HuH-7.5 (cell line): ENCODE measurements around the gene MCMBP.
A peak's percentile ranks its signal among the peaks of the same experiment; 100 is the strongest.
"Not testable (repeated sequence)": the region's sequence is repeated elsewhere in the genome, so short reads cannot be mapped to it uniquely, and the experiment has no call there.

Experiments
- DNase-seq: peaks from one replicate; pipeline ENCODE4 v3.0.0; 2011; ENCODE audit warnings: low spot score

MCMBP gene

DNA sequence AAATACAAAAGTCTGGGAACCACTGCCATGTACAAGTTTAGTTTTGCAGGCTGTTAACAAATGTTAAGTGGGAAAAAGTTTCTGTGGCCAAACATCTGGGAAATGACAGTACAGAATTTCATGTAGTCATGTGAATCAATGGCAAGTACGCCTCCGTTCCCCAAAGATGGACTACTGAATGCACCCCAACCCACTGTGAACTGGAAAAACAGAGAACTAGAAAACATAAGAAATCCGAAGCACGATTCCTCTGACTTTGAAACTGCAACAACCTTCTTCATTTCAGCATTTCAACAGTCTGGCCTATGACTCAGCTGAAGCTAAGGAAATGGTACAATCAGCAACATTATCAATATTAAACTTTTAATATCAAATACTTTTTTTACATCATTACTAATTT lies 41.8 kb downstream of the MCMBP start:
- no peak for DNase-seq

- DNase-seq: no peak
Observed at GRCh38 chr10:119829429-119829828, 43.2 kb downstream of the MCMBP start.

- DNase-seq: no peak
Observed at GRCh38 chr10:119827430-119827829, 45.2 kb downstream of the MCMBP start.

DNA sequence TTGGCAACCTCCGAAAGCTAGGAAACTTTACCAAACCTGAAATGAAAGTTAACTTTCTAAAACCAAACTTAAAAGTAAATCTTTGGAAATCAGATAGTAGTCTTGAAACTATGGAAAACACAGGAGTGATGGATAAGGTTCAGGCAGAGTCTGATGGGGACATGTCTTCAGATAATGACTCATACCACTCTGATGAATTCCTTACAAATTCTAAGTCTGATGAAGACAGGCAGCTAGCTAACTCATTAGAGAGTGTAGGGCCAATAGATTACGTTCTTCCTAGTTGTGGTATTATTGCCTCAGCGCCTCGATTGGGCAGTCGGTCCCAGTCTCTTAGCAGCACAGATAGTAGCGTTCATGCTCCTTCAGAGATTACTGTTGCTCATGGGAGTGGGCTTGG lies 45.9 kb downstream of the MCMBP start:
- DNase-seq: no peak

- DNase-seq: no peak
Observed at GRCh38 chr10:119824299-119824698, 48.3 kb downstream of the MCMBP start.

DNA sequence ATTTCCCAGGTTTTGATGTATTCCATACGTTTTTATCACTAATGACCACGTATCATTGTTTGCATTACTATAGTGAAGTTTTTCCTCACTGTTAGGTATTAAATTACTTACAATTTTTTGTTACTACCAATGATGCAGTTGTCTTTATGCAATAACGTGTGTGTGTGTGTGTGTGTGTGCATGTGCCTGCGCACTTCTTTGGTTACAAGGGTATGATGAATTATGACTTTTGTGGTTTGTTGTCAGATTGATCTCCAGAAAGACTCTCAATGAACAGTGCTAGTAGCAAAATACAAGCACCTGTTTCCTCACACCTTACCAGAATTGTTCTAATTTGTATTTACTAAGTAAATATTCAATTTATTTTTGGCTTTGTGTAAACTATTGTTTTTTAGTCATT lies 51.5 kb downstream of the MCMBP start:
- DNase-seq: no peak

DNA sequence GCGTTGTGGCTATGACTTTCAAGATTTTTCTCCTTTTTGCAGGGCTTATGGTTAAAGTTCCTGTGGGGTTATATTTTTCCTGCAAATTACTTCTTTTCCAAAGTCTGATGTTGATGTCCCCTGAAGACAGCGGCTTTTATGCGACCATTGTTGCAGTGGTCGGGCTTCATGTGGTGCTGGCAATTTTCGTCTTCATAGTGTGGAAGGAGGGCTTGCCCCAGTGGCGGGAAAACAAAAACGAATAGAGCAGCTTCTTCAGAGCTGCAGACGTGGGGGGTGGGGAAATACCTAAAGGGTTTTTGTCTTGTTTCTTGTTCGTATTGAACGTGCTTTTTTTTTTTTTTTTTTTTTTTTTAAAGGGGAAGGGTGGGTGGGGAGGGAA lies 53.8 kb downstream of the MCMBP start:
- DNase-seq: no peak

DNA sequence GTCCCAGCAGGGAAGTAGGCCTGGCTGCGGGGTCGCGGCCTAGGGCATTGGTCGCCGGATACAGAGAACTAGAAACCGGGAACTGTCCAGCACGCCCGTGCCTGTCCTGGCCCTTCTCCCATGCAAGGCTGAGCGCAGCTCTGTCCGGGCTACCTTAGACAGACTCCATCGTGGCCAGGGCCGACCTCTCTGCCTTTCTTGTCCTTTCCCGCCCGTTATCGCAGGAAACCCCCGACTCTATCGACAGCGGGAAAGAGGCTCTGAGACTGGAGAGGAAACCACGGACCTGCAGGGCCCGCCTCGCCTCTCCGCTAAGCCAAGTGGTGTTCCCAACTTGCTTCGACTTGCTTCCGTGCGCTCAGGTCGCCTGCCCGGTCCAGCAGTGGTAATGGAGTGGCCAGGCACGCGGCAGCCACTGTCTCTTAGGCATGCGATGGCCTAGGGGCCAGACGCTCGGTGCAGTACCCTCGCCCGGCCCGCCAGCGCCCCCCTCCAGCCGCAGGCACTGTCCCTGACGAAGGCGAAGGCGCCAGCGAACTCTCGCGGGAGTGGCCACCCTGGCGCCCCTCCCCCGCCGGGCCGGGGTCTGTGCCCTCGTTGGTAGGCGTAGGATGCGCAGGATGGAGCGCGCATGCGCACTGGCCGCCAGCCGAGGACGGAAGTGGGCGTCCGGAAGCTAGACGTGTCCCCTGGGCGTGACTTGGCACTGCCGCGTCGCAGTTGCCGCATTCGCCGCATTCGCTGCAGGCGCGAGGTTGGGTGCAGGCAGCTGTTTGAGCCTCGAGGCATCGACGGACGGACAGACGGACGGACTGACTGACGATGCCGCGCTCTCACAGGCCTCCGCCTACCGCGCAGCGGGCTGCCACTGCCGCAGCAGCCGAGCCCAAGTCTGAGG lies 54.4 kb downstream of the MCMBP start:
- DNase-seq: no peak

GRCh38 chr10:119815671-119816070 lies 57.0 kb downstream of the MCMBP start:
- no peak for DNase-seq

DNA sequence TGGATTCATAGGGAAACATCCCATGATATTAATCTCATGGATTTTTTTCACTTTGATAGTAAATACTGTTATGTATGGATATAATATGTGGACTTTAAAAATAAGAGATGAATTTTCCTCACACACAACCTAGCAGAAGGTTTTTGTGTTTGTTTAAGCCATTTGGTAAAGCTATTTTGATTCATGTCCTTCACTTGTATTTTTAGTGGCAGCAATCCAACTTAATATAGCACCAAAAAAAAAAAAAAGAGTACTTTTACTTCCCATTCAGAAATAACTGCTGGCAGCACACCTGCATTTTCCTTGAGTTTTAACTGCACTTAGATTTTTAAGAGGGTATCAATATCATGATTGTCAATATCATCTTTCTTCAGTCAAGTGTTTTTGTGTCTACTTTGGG lies 60.0 kb downstream of the MCMBP start:
- DNase-seq: no peak

DNA sequence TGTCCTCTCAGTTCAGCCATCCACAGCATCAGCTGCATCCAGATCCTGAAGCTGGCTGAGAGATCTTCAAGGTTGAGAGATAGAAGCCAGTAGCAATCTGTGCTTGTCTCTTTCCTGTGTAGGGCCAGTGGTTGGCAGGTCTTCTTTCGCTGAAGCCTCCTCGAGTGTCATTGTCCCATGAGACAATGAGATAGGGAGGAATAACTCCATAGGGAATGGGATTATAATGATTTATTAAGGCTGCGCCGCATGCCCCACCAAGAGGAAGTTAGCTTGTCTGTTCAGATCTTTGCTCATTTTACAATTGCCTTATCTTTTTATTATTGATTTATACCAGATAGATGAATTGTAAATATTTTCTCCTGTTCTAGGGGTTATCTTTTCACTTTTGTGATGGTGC lies 61.5 kb downstream of the MCMBP start:
- no peak for DNase-seq

- no peak for DNase-seq
Observed at GRCh38 chr10:119807960-119808697, 64.5 kb downstream of the MCMBP start.

DNA sequence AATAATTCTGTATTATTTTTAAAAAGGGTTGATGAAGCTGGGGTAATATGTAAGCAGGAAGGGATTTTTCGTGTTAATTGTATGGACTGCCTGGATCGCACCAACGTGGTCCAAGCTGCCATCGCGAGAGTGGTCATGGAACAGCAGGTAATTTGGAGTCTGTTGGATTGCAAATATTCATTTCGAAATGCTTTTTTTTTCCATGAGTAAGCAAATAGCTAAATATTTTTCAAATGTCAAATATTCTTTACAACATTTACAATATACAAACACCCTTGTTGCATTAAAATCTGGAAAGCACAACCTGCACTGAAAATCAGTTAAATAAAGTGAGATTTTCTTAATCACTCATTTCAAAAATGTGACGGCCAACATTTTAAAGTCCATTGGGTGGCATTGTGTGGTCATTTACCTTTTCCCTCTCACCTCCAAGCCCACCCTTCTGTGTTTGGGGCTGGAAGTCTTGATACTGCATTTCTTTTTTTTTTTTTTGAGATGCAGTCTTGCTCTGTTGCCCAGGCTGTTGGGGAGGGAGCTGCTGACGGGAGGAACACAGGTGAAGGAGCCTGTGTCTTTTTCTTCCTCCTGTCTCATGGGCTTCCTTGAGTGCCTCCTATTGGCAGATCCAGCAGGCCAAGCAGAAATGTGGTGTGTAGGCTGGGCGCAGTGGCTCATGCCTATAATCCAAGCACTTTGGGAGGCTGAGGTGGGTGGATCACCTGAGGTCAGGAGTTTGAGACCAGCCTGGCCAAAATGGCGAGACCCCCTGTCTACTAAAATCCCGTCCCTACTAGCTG lies 66.1 kb downstream of the MCMBP start:
- no peak for DNase-seq

GRCh38 chr10:119805702-119806230 lies 66.9 kb downstream of the MCMBP start:
- DNase-seq: no peak

- DNase-seq: no peak
Observed at GRCh38 chr10:119803264-119803663, 69.4 kb downstream of the MCMBP start.

GRCh38 chr10:119801998-119802538 lies 70.6 kb downstream of the MCMBP start:
- DNase-seq: no peak

- no peak for DNase-seq
Observed at GRCh38 chr10:119801176-119801575, 71.5 kb downstream of the MCMBP start.

DNA sequence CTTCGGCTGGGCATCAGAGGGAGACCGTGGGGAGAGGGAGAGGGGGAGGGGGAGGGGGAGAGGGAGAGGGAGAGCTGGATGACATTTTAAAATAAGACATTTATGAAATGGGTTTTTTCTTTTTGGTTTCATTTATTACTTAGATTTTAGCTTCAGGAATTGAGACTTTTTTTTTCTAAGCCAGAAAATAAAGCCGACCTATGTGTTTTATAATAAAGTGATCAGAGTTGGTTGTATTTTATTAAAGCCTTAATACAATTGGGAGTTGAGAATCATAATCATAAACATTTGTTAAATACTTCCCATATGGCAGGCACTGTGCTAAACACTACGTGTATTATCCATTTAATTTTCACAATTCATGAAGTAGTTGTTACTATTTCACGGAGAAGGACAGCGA lies 76.6 kb downstream of the MCMBP start:
- no peak for DNase-seq

DNA sequence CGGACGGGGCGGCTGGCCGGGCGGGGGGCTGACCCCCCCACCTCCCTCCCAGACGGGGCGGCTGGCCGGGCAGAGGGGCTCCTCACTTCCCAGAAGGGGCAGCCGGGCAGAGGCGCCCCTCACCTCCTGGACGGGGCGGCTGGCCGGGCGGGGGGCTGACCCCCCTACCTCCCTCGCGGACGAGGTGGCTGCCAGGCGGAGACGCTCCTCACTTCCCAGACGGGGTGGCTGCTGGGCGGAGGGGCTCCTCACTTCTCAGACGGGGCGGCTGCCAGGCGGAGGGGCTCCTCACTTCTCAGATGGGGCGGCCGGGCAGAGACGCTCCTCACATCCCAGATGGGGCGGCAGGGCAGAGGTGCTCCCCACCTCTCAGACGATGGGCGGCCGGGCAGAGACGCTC lies 77.5 kb downstream of the MCMBP start:
- DNase-seq: not testable (repeated sequence)

GRCh38 chr10:119786117-119786769 lies 86.4 kb downstream of the MCMBP start:
- peak; percentile 15 for DNase-seq

GRCh38 chr10:119784340-119785067 lies 88.1 kb downstream of the MCMBP start:
- no peak for DNase-seq
